CD4-positive, alpha-beta memory T cell (primary cell): ENCODE results near the gene NKAIN2. TPM values are rescaled to one million over a fixed set of nuclear protein-coding genes. Genes with fewer than 3 reads are reported as not detected.

Experiments
- CTCF ChIA-PET: fragments of 350-600 bp; sonication (Branson Sonifier 250); formaldehyde crosslinking; loops from one replicate; lab custom pipeline; 2021; ENCODE audit warnings: inconsistent platforms; ENCODE audit not compliant: partially characterized antibody; lab: Charles Lee
- POLR2A ChIA-PET: fragments of 350-600 bp; sonication (Branson Sonifier 250); formaldehyde crosslinking; loops from one replicate; lab custom pipeline; 2021; ENCODE audit not compliant: partially characterized antibody; lab: Charles Lee
- DNase-seq, 5 donors: peaks; one replicate each; pipeline versions ENCODE4 v3.0.0 to v3.0.0-alpha.2; 2020 to 2022; ENCODE audit warnings: mixed read lengths in 1 of 5
- H3K27ac ChIP-seq: one replicate; pipeline ENCODE4 v1.7.0; 2013; ENCODE audit warnings: low read depth, low read length
- H3K27me3 ChIP-seq: 2 replicates; pipeline ENCODE4 v1.7.0; 2013; ENCODE audit warnings: mild to moderate bottlenecking, low read length, moderate library complexity; ENCODE audit not compliant: insufficient read depth
- H3K36me3 ChIP-seq: 2 replicates; pipeline ENCODE4 v1.7.0; 2013; ENCODE audit warnings: mild to moderate bottlenecking, low read length, moderate library complexity; ENCODE audit not compliant: insufficient read depth
- H3K4me1 ChIP-seq: 2 replicates; pipeline ENCODE4 v1.7.0; 2013; ENCODE audit warnings: mild to moderate bottlenecking, low read length, moderate library complexity; ENCODE audit not compliant: insufficient read depth
- H3K4me3 ChIP-seq, 2 donors: one replicate each; pipeline ENCODE4 v1.7.0; 2013; ENCODE audit warnings: low read length in 2 of 2, mild to moderate bottlenecking in 1 of 2
- H3K9me3 ChIP-seq, 2 donors: one replicate each; pipeline ENCODE4 v1.7.0; 2013; ENCODE audit warnings: low read length in 2 of 2, control low read depth in 1 of 2; ENCODE audit not compliant: control insufficient read depth in 1 of 2
- H3K27ac Mint-ChIP-seq, 7 donors: one replicate each; pipeline ENCODE4 v1.8.0; 2020 to 2021; ENCODE audit warnings: mixed read lengths in 7 of 7, mild to moderate bottlenecking in 6 of 7, inconsistent platforms in 3 of 7, moderate library complexity in 3 of 7
- H3K27me3 Mint-ChIP-seq, 2 donors: one replicate each; pipeline ENCODE4 v1.8.0; 2020 to 2021; ENCODE audit warnings: mixed read lengths in 2 of 2
- H3K36me3 Mint-ChIP-seq, 2 donors: one replicate each; pipeline ENCODE4 v1.8.0; 2020 to 2021; ENCODE audit warnings: mixed read lengths in 2 of 2, inconsistent platforms in 1 of 2, mild to moderate bottlenecking in 1 of 2
- H3K4me1 Mint-ChIP-seq, 4 donors: one replicate each; pipeline ENCODE4 v1.8.0; 2020 to 2021; ENCODE audit warnings: mixed read lengths in 4 of 4, mild to moderate bottlenecking in 1 of 4
- H3K4me3 Mint-ChIP-seq, 8 donors: one replicate each; pipeline ENCODE4 v1.8.0; 2020 to 2021; ENCODE audit warnings: mixed read lengths in 8 of 8, mild to moderate bottlenecking in 7 of 8, moderate library complexity in 6 of 8, inconsistent platforms in 3 of 8
- H3K9me3 Mint-ChIP-seq, 8 donors: one replicate each; pipeline ENCODE4 v1.8.0; 2020 to 2021; ENCODE audit warnings: mixed read lengths in 8 of 8, mild to moderate bottlenecking in 5 of 8, inconsistent platforms in 3 of 8, moderate library complexity in 1 of 8
- intact Hi-C: fragments of 100-400 bp; cut with micrococcal nuclease; formaldehyde crosslinking; loops from one replicate; pipeline ENCODE4 v1.15.1; 2023
- polyA plus RNA-seq, 2 donors: library from polyadenylated mRNA; unstranded; fragments of 300-500 nt; fragmentation: Illumina TruSeq; gene quantifications; one replicate each; pipeline ENCODE4 v1.2.3, GENCODE V29; 2021
- total RNA-seq, 2 experiments: library from RNA; stranded (reverse); gene quantifications; one replicate each; pipeline ENCODE4 v1.2.3, GENCODE V29; 2021

The NKAIN2 gene
- total and polyA plus RNA-seq, 4 experiments from 2014 or later, result not detected

GRCh38 chr6:124859366-124859765, 1055.7 kb downstream of the NKAIN2 start:
- Mint-ChIP-seq H3K27me3 (peaks cover 0 to 2% of the 10 kb centered on the region in 2 donors), H3K9me3 (no peaks in the 10 kb centered on the region), H3K4me3 (no peak overlapping the region), H3K4me1 (no peaks in the 10 kb centered on the region), H3K36me3 (no peaks in the 10 kb centered on the region), H3K27ac (no peak overlapping the region)
- no peak for DNase-seq
- intact Hi-C loops, result no loop called here
- CTCF ChIA-PET, result interaction anchor here (1.0 to 1.2 kb wide), 2 partner anchors 11 to 255 kb away, joined by 3 read pairs; no protein-coding TSS in a partner anchor
- POLR2A ChIA-PET, result no interaction called here
- H3K9me3 ChIP-seq, result no peaks in the 10 kb centered on the region
- H3K27ac ChIP-seq, result no peak overlapping the region
- no peaks in the 10 kb centered on the region for H3K36me3 ChIP-seq
- no peak overlapping the region for H3K4me3 ChIP-seq
- no peaks in the 10 kb centered on the region for H3K4me1 ChIP-seq
- H3K27me3 ChIP-seq, result no peaks in the 10 kb centered on the region

- Mint-ChIP-seq H3K27ac (no peak overlapping the region), H3K9me3 (no peaks in the 10 kb centered on the region), H3K36me3 (no peaks in the 10 kb centered on the region), H3K27me3 (peaks cover 0 to 6% of the 10 kb centered on the region in 2 donors), H3K4me3 (no peak overlapping the region), H3K4me1 (no peaks in the 10 kb centered on the region)
- H3K9me3 ChIP-seq, result no peaks in the 10 kb centered on the region
- no peak overlapping the region for H3K27ac ChIP-seq
- POLR2A ChIA-PET, result no interaction called here
- no peaks in the 10 kb centered on the region for H3K27me3 ChIP-seq
- CTCF ChIA-PET, result interaction anchor here (1.9 kb wide), 1 partner anchor 248 kb away, joined by 7 read pairs; no protein-coding TSS in a partner anchor
- no peaks in the 10 kb centered on the region for H3K36me3 ChIP-seq
- DNase-seq, result no peak
- intact Hi-C loops, result no loop called here
- H3K4me1 ChIP-seq, result no peaks in the 10 kb centered on the region
- no peak overlapping the region for H3K4me3 ChIP-seq
Observed at GRCh38 chr6:124866040-124866439, 1062.4 kb downstream of the NKAIN2 start.

GRCh38 chr6:124867121-124867520, 1063.5 kb downstream of the NKAIN2 start:
- H3K27me3 ChIP-seq, result no peaks in the 10 kb centered on the region
- no peak overlapping the region for H3K4me3 ChIP-seq
- Mint-ChIP-seq H3K9me3 (no peaks in the 10 kb centered on the region), H3K4me1 (no peaks in the 10 kb centered on the region), H3K36me3 (no peaks in the 10 kb centered on the region), H3K4me3 (no peak overlapping the region), H3K27ac (no peak overlapping the region), H3K27me3 (peaks cover 0 to 6% of the 10 kb centered on the region in 2 donors)
- no peaks in the 10 kb centered on the region for H3K4me1 ChIP-seq
- no peak overlapping the region for H3K27ac ChIP-seq
- ChIA-PET POLR2A (no interaction called here), CTCF (interaction anchor here (1.9 kb wide), 1 partner anchor 247 kb away, joined by 7 read pairs; no protein-coding TSS in a partner anchor)
- intact Hi-C loops, result no loop called here
- H3K9me3 ChIP-seq, result no peaks in the 10 kb centered on the region
- H3K36me3 ChIP-seq, result no peaks in the 10 kb centered on the region
- DNase-seq, result no peak

- ChIA-PET CTCF (interaction anchor here (3.4 kb wide), 1 partner anchor 245 kb away, joined by 48 read pairs; no protein-coding TSS in a partner anchor), POLR2A (no interaction called here)
- Mint-ChIP-seq H3K4me3 (no peak overlapping the region), H3K27me3 (peaks cover 0 to 5% of the 10 kb centered on the region in 2 donors), H3K4me1 (no peaks in the 10 kb centered on the region), H3K9me3 (no peaks in the 10 kb centered on the region), H3K27ac (no peak overlapping the region), H3K36me3 (no peaks in the 10 kb centered on the region)
- no peaks in the 10 kb centered on the region for H3K9me3 ChIP-seq
- H3K27me3 ChIP-seq, result no peaks in the 10 kb centered on the region
- no peak for DNase-seq
- intact Hi-C loops, result no loop called here
- no peak overlapping the region for H3K4me3 ChIP-seq
- H3K36me3 ChIP-seq, result no peaks in the 10 kb centered on the region
- no peaks in the 10 kb centered on the region for H3K4me1 ChIP-seq
- no peak overlapping the region for H3K27ac ChIP-seq
Observed at GRCh38 chr6:124868481-124868880, 1064.8 kb downstream of the NKAIN2 start.

DNA sequence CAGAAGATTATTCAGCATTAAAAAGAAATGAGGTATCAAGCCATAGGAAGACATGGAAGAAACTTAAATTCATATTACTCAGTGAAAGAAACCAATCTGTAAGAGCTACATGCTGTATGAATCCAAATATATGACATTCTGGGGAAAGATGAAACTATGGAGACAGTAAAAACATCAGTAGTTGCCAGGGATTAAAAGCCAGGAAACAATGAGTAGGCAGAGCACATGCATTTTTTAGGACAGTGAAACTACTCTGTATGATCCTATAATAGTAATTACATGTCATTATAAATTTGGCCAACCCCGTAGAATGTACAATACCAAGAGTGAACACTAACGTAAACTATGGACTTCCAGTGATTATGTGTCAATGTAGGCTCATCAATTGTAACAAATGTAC, 1065.8 kb downstream of the NKAIN2 start:
- ChIA-PET CTCF (interaction anchor here (3.4 kb wide), 1 partner anchor 244 kb away, joined by 48 read pairs; no protein-coding TSS in a partner anchor), POLR2A (no interaction called here)
- intact Hi-C loops, result no loop called here
- no peak overlapping the region for H3K27ac ChIP-seq
- H3K36me3 Mint-ChIP-seq, result no peaks in the 10 kb centered on the region
- no peaks in the 10 kb centered on the region for H3K9me3 Mint-ChIP-seq
- no peaks in the 10 kb centered on the region for H3K9me3 ChIP-seq
- H3K4me3 ChIP-seq, result no peak overlapping the region
- DNase-seq, result no peak
- no peaks in the 10 kb centered on the region for H3K27me3 ChIP-seq
- no peak overlapping the region for H3K27ac Mint-ChIP-seq
- H3K27me3 Mint-ChIP-seq, result peaks cover 0 to 5% of the 10 kb centered on the region in 2 donors
- no peaks in the 10 kb centered on the region for H3K4me1 Mint-ChIP-seq
- H3K36me3 ChIP-seq, result no peaks in the 10 kb centered on the region
- H3K4me1 ChIP-seq, result no peaks in the 10 kb centered on the region
- H3K4me3 Mint-ChIP-seq, result no peak overlapping the region

- intact Hi-C loops, result no loop called here
- POLR2A ChIA-PET, result no interaction called here
- Mint-ChIP-seq H3K9me3 (peaks cover 0 to 1% (median 0%) of the 10 kb centered on the region in 8 donors), H3K27me3 (peaks cover 3 to 6% of the 10 kb centered on the region in 2 donors), H3K27ac (no peak overlapping the region), H3K4me3 (no peak overlapping the region), H3K36me3 (no peaks in the 10 kb centered on the region), H3K4me1 (no peaks in the 10 kb centered on the region)
- no peaks in the 10 kb centered on the region for H3K27me3 ChIP-seq
- H3K36me3 ChIP-seq, result no peaks in the 10 kb centered on the region
- no peak overlapping the region for H3K27ac ChIP-seq
- H3K4me3 ChIP-seq, result no peak overlapping the region
- no peaks in the 10 kb centered on the region for H3K9me3 ChIP-seq
- H3K4me1 ChIP-seq, result no peaks in the 10 kb centered on the region
- CTCF ChIA-PET, result interaction anchor here (0.7 to 3.4 kb wide), 7 partner anchors 12 to 248 kb away, joined by 3 to 48 read pairs (median 3); no protein-coding TSS in a partner anchor
- DNase-seq, result peak in 1 of 5 donors; percentile 12
Observed at GRCh38 chr6:124870611-124871459, 1067.2 kb downstream of the NKAIN2 start.

- ChIA-PET CTCF (interaction anchor here (0.9 to 3.0 kb wide), 3 partner anchors 15 to 244 kb away, joined by 3 to 16 read pairs (median 4); no protein-coding TSS in a partner anchor), POLR2A (no interaction called here)
- no peaks in the 10 kb centered on the region for H3K36me3 Mint-ChIP-seq
- no peaks in the 10 kb centered on the region for H3K4me1 ChIP-seq
- no peak overlapping the region for H3K27ac Mint-ChIP-seq
- intact Hi-C loops, result no loop called here
- H3K9me3 ChIP-seq, result no peaks in the 10 kb centered on the region
- no peaks in the 10 kb centered on the region for H3K4me1 Mint-ChIP-seq
- no peak overlapping the region for H3K27ac ChIP-seq
- no peaks in the 10 kb centered on the region for H3K36me3 ChIP-seq
- peaks cover 3 to 4% of the 10 kb centered on the region in 2 donors for H3K27me3 Mint-ChIP-seq
- H3K4me3 Mint-ChIP-seq, result no peak overlapping the region
- H3K27me3 ChIP-seq, result no peaks in the 10 kb centered on the region
- peaks cover 0 to 1% (median 0%) of the 10 kb centered on the region in 8 donors for H3K9me3 Mint-ChIP-seq
- DNase-seq, result no peak
- no peak overlapping the region for H3K4me3 ChIP-seq
Observed at GRCh38 chr6:124872361-124873065, 1068.8 kb downstream of the NKAIN2 start.
